ENCODE results near the gene SLC2A10. TPM values are rescaled to one million over a fixed set of nuclear protein-coding genes. Genes with fewer than 3 reads are reported as not detected.

SLC2A10 gene
- total and polyA plus RNA-seq, 10 of the 15 experiments (the other 5 are each of a cell fraction or from before 2014, with no cell fraction given): not detected

DNA sequence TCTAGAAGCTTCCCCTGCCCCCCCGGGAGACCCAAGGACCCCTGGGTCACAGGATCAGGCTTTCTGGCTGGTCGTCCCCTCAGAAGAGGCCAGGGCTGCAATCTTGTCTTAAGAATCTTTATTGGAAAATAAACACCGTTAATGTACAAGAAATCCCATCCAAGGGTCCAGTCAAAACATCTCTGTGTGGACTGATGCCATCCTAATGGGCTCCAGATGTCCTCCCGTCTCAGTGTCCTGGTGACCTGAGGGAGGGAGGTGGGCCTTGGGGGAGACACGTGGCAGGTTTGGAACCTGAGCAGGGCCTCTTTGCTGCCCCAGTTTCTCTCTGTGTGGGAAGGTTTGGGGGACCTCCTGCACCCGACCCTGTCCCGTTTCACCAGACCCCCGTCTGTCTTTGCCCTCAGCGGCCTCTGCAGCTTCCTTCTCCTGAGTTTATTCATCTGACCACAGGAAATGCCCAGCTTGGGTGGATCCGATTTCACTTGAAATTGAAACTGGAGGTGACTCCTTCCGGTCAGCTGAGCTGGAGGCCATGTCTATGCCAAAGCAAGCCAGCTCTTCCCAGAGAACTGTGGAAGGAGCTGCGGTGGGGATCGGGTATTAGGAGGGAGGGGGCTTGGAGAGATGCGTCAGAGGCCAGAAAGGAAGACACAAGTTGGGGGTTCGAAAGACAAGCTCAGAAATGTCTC is 75.1 kb downstream of the SLC2A10 start:
- H3K9ac ChIP-seq (ENCODE audit: control insufficient read depth, insufficient read depth, low read length): no peak overlapping the region
- no peak overlapping the region for H3K4me2 ChIP-seq (ENCODE audit: control insufficient read depth, insufficient read depth)
- H3K27ac ChIP-seq (ENCODE audit: control insufficient read depth, insufficient read depth): no peak overlapping the region
- ChIA-PET POLR2A (no interaction called here), SMC1A (ENCODE audit: uncharacterized antibody, unreplicated experiment) (no interaction called here), CTCF (no interaction called here), RAD21 (ENCODE audit: unreplicated experiment) (no interaction called here)
- intact Hi-C loops (cut with micrococcal nuclease; ENCODE audit: unreplicated experiment) (no loop called here), in situ Hi-C loops (cut with MboI) (no loop called here)
- no peak overlapping the region for H3K4me3 ChIP-seq
- no peak for DNase-seq (ENCODE audit: low read depth, low spot score)
- ATAC-seq: no peak
- no TSS peak for BruUV-seq (replicated peaks)
- no peaks in the 10 kb centered on the region for H3K27me3 ChIP-seq (replicated peaks in 1 of 2; ENCODE audit: control insufficient read depth in 2 of 2, insufficient read depth in 2 of 2, low read length in 1 of 2)
- no peak overlapping the region for H2AFZ ChIP-seq (ENCODE audit: control insufficient read depth, low read depth, low read length)
- no peaks in the 10 kb centered on the region for H3K79me2 ChIP-seq (ENCODE audit: control insufficient read depth, insufficient read depth, low read length)
- no peaks in the 10 kb centered on the region for H4K20me1 ChIP-seq (ENCODE audit: control insufficient read depth, insufficient read depth)
- H3K36me3 ChIP-seq (ENCODE audit: control insufficient read depth in 2 of 2, insufficient read depth in 2 of 2, low read length in 1 of 2): no peaks in the 10 kb centered on the region
- H3K4me1 ChIP-seq (ENCODE audit: control insufficient read depth, insufficient read depth, low read length): no peaks in the 10 kb centered on the region
- H3K9me3 ChIP-seq (replicated peaks; ENCODE audit: control insufficient read depth, insufficient read depth, low read length): no peaks in the 10 kb centered on the region; the same call in 2 of the 3 replicates
- no peak for TF ChIP-seq NKRF (conservative IDR thresholded peaks at IDR 0.05)
- TF ChIP-seq MTA3 (IDR thresholded peaks at IDR 0.05; ENCODE audit: borderline replicate concordance, low read length): no peak
- no peak for TF ChIP-seq ZBTB4 (CRISPR knock-in tag; IDR thresholded peaks at IDR 0.05)
- no peak for TF ChIP-seq PKNOX1 (IDR thresholded peaks at IDR 0.05)
- TF ChIP-seq BCL11A (IDR thresholded peaks at IDR 0.05; ENCODE audit: low read depth, low read length): no peak
- TF ChIP-seq NR2C2 (IDR thresholded peaks at IDR 0.05; ENCODE audit: borderline replicate concordance, control insufficient read depth, insufficient read length, low read depth): no peak
- TF ChIP-seq NFXL1 (IDR thresholded peaks at IDR 0.05; ENCODE audit: borderline replicate concordance): no peak
- no peak for TF ChIP-seq SIN3A (IDR thresholded peaks at IDR 0.05; ENCODE audit: low read depth, low read length)
- TF ChIP-seq CTCF (IDR thresholded peaks at IDR 0.05 in 2 of 3, conservative IDR thresholded peaks at IDR 0.05 in 1 of 3; ENCODE audit: control insufficient read depth in 2 of 3, extremely low read depth in 1 of 3, insufficient read depth in 1 of 3, low read depth in 3 of 3, low read length in 3 of 3): no peak
- TF ChIP-seq, protein P1, sequence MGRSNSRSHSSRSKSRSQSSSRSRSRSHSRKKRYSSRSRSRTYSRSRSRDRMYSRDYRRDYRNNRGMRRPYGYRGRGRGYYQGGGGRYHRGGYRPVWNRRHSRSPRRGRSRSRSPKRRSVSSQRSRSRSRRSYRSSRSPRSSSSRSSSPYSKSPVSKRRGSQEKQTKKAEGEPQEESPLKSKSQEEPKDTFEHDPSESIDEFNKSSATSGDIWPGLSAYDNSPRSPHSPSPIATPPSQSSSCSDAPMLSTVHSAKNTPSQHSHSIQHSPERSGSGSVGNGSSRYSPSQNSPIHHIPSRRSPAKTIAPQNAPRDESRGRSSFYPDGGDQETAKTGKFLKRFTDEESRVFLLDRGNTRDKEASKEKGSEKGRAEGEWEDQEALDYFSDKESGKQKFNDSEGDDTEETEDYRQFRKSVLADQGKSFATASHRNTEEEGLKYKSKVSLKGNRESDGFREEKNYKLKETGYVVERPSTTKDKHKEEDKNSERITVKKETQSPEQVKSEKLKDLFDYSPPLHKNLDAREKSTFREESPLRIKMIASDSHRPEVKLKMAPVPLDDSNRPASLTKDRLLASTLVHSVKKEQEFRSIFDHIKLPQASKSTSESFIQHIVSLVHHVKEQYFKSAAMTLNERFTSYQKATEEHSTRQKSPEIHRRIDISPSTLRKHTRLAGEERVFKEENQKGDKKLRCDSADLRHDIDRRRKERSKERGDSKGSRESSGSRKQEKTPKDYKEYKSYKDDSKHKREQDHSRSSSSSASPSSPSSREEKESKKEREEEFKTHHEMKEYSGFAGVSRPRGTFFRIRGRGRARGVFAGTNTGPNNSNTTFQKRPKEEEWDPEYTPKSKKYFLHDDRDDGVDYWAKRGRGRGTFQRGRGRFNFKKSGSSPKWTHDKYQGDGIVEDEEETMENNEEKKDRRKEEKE (IDR thresholded peaks at IDR 0.05): no peak
- 21% methylated on average over 15 of the region's 15 CpGs for WGBS (ENCODE audit: insufficient coverage, insufficient replicate concordance, low lambda C conversion rate, missing lambda C conversion rate)
- no peak for FAIRE-seq

Measured in GM12878 (cell line).